NCI-H2107 (cell line): Measurements from ENCODE around the gene HAPLN2.
"Not testable (repeated sequence)": the region's sequence is repeated elsewhere in the genome, so short reads cannot be mapped to it uniquely, and the experiment has no call there.

Experiments used
- DNase-seq: peaks from one replicate; lab custom pipeline; 2025; lab: John Stamatoyannopoulos, UW

HAPLN2 gene

DNA sequence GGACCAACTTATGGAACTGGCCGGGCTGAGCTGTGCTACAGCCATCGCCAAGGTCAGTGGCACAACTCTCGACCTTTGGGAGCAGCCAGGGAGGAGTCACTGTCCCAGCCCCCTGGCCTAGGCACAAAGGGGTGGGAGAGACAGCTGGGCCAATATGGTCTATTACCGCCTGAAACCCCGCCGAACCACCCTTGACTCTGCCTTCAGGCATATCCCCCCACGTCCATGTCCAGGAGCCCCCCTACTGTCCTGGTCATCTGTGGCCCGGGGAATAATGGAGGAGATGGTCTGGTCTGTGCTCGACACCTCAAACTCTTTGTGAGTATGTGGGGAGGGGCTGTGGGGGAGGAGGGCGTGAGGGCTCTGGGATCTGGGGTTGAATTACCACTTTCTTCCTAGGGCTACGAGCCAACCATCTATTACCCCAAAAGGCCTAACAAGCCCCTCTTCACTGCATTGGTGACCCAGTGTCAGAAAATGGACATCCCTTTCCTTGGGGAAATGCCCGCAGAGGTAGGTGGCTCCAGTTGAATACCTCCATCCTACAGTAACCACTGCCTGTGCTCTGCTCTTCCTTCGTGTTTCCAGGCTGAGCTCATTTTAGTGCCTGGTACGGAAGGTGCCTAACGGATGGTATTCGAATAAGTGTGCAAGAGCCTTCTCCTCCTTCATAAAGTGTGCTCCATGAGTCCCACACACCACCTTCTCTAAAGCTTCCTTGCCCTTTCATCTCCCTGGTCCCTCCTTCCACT lies 26.9 kb upstream of the HAPLN2 start:
- no peak for DNase-seq

DNA sequence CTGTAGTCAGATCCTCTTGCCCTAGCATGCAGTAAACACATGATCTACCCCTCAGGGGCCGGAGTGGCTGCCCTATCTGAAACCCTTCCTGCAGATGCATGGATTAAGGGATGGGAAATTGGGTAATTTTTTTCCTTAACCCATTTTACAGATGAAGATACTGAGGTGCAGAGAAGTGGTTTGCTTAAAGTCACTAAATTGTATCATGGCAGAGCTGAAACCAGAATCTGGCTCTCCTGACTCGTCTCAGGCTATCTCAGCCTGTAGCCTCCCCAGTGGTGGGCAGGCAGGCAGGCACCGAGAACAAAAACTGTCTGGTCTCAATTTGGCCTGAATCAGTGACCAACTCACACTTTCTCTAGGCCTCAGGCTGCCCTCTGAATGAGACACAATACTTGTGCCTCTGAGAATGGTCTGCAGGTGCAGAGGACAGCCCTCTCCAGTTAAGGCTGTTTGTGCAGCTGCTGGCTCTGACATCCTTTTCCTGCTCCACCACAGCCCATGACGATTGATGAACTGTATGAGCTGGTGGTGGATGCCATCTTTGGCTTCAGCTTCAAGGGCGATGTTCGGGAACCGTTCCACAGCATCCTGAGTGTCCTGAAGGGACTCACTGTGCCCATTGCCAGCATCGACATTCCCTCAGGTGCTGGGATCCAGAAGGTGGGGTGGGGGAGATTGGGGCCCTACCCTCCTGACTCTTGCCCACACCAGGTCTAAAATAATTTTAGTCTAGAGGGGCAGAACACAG lies 26.1 kb upstream of the HAPLN2 start:
- no peak for DNase-seq

DNA sequence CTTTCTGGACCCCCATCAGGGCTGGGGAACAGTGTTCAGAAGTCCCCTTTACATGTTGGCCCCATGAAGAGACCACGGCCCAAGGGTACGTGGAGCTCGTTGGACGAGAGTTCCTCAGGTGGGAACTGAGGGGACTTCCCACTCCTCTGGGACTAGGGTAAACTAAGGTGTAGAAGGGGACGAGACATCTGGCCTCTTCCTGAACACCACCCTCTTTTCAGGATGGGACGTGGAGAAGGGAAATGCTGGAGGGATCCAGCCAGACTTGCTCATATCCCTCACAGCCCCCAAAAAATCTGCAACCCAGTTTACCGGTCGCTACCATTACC lies 25.6 kb upstream of the HAPLN2 start:
- DNase-seq: no peak

DNA sequence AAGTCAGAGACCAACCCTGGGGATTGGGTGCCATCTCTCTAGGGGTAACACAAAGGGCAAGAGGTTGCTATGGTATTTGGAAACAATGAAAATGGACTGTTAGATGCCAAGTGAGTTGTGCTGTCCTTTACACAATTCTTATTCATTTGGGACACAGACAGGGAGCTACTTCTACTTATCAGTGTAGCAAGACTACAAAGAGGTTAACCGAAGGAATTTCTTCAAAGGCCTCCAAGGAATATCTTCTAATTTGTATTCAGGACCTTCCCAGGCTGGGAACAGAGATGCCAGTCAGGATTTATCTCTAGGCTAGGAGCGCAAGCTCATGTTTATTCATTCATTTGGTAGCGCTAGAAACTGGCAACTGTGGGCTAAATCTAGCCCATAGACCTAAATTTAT lies 25.0 kb upstream of the HAPLN2 start:
- DNase-seq: no peak

DNA sequence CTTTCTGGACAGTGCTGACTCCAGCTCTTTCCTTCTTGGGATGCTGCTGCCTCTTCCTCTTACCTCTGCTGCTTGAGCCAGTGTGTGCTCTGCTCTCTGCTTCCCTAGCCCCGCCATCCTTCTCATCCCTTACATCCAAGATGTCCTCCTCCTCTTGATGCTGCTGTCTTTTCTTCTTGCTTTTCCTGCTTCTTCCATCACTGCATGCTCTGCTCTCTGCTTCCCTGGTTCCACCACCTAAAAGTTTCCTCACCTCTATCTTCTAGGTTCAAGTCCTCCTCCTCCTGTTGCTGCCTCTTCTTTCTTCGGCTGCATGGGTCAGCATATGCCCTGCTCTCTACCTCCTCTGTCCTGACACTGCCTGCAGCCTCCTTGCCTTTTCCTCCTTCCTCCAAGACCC lies 24.2 kb upstream of the HAPLN2 start:
- DNase-seq: no peak

DNA sequence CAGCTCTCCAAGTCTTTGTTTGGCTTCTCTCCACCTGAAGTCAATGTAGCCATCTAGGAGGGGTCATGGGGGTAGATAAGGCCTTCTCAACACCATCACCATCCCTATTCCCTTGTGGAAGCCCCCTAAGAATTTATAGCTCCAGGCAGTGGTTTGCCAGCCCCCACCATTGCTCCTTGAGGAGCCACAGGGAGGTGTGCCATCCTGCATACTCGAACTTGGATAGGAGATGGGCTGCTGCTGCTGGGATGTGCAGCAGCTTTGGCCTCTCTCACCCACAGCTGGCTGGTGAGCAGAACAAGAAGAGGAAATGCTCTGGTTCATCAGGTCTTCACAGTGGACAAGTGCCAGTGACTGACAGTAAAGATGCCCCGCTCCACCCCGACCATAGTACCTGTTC lies 22.8 kb upstream of the HAPLN2 start:
- no peak for DNase-seq

DNA sequence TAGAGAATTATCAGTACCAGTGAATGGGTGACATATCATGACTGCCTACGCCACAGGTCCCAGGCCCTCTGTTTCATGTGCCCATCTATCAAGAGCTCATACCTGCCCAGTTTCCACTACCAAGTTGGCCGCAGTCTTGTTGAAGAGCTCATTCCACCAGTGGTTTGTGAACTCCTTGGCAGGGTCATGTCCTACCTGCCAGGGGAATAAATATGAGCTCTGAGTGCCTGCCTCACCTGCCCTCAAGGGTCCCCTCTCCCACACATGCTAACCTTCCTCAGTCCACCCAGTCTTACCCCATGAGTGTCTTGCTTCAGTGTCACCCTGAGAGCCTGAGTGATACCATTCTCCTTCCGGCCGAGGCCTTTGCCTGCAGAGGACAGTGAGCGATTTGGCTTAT lies 21.1 kb upstream of the HAPLN2 start:
- DNase-seq: no peak

DNA sequence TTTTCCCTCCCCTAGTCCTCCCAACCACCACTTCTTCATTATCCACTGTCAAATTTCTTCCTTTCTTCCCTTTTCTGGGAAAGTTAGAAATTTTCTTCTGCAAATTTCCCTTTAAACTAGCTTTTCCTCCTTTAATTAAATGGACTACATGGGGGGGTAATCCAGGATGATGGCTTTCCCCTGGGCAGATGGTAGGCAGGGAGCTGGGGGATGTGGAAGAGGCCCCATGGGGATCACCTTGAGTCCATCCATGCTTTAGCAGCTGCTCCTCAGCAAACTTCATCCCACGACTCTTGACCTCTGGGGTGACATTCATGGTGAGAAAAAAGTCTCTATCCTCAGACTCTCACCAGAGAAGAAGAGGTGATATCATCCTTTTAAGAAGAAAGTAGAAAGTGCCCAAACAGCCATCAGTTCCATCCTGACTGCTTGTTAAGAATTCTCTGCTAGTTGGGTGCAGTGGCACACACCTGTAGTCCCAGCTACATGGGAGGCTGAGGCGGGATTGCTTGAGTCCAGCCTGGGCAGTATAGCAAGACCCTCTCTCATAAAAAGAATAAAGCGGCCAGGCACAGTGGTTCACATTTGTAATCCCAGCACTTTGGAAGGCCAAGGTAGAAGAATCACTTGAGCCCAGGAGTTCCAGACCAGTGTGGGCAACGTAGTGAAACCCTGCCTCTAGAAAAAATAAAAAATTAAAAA lies 20.3 kb upstream of the HAPLN2 start:
- no peak for DNase-seq

DNA sequence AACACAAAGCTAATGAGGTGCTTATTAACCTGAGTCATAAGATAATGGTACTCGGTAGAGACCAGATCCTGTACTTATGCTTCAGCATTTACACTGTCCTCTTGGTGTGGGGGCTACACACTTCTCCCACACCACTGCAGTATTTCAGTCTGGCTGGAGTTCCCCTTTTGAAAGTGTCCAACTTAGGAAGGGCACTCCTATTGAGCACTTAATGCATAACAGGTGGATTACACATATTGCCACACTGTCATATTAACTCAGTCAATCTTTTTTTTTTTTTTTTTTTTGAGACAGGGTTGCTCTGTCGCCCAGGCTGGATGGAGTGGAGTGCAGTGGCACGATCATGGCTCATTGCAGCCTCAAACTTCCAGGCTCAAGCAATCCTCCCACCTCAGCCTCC lies 19.4 kb upstream of the HAPLN2 start:
- DNase-seq: no peak

DNA sequence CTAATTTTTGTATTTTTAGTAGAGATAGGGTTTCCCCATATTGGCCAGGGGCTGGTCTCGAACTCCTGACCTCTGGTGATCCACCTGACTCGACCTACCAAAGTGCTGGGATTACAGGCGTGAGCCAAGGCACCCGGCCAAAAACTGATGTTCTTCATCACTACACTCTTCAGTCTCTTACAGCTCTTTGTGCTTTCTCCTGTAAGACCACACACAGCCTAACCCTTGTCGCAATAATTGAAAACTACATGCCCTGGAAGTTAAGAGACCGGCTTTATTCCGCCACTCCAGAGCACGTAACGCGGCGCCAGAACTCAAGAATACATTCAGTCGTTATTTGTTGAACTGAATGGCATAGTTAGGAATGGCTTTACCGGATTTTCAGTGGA lies 18.5 kb upstream of the HAPLN2 start:
- no peak for DNase-seq

DNA sequence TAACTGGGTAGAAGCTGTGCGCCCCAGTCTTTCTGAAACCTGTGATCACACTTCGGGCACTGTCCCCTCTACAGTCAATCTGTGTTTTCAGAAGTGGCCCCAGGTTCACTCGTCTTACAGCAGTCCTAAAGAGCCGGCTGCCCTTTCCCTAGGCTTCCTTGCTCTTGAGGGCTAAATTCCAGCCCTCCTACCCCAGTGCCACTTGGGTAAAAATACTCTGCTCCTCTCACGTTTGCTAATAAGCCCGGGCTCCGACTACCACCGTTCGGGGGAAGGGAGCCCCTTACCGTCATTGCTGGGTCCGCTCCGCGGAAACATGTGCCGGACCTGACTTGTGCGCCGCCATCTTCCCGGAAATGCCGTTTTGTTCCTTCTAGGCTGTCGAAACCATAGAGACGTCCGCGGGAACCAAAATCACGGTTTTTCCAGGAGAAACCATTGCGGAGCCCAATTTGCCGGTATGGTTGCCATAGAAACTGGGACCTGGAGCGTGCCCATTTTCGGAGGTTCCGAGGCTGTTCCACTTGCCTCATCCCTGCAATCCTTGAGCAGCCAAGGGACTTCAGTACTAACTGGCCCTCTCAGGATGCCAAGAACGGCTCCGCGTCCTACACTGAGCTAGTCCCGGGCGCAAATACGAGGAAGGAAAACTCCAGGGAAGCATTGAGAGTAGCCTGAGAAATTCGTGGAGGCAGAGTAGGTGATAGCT lies 17.9 kb upstream of the HAPLN2 start, which contains the start of gene GPATCH4:
Gene GPATCH4 (minus strand): TSS at position 358 of the 709 bp plus-strand sequence.
- DNase-seq: peak; percentile 70

DNA sequence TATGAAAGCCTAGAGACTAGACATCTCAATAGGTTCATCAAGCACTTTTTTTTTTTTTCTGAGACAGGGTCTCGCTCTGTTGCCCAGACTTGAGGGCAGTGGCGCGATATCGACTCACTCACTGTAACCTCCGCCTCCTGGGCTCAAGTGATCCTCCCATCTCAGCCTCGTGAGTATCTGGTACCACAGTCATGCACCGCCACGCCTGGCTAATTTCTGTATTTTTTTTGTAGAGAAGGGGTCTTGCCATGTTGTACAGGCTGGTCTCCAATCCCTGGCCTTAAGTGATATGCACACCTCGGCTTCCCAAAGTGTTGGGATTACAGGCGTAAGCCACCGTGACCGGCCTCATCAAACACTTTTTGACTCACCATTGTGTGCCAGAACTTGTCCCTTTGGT lies 17.3 kb upstream of the HAPLN2 start:
- DNase-seq: no peak

DNA sequence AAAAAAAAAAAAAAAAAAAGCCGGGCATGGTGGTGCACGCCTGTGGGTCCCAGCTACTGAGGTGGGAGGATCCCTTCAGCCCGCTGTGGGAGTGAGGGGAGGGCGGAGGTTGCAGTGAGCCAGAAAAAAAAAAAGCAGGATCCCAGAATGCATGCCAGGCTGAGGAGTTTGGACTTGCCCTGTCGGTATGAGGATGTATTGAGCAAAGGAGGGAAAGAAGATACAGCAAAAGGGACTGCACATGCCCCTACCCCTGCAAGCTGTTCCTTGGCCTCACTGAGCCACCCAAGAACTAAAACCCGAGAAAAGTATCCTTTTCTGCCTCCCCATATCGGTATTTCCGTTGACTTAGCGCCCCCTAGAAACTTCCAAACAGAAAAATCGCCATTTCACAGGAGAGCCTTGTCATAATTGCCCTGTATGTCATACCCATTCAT lies 16.6 kb upstream of the HAPLN2 start:
- no peak for DNase-seq

DNA sequence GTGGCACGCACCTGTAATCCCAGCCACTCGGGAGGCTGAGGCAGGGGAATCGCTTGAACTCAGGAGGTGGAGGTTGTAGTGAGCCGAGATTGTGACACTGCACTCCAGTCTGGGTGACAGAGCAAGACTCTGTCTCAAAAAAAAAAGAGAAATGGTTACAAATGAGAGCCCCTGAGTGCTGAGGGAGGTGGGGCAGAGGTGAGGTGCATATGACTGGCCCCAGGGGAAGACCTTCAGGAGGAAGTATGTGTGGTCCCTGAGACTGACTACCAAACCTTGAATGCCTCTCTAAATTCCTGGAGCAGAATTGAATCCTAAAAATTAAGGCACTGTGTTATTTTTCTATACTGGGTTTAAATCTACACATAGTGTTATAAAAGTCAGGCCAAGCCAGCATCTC lies 11.9 kb upstream of the HAPLN2 start:
- not testable (repeated sequence) for DNase-seq

DNA sequence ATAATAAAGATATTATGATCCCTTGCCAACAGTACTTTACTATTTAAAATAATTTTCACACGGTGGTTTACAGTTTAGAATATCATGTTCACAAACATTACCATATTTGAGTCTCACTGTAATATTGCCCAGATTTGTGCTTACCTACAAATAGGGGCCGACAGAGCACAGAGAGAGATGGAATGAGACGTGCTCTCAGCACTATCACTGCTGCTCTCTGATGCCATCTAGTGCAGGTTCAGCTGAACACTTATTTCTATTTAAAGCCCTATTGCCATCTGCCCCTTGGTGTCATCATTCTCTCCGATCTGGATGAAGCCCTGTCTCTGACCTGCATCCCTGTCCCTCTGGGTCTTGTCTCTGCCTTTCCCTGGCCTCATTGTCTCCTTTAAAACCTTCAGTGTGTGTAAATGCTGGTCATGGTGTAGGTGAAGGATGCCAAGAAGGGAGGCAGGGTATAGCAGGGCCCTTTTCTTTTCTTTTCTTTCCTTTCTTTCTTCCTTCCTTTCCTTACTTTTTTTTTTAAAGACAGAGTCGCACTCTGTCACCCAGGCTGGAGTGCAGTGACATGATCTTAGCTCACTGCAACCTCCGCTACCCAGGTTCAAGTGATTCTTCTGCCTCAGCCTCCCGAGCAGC lies 11.1 kb upstream of the HAPLN2 start:
- peak; percentile 30 for DNase-seq

DNA sequence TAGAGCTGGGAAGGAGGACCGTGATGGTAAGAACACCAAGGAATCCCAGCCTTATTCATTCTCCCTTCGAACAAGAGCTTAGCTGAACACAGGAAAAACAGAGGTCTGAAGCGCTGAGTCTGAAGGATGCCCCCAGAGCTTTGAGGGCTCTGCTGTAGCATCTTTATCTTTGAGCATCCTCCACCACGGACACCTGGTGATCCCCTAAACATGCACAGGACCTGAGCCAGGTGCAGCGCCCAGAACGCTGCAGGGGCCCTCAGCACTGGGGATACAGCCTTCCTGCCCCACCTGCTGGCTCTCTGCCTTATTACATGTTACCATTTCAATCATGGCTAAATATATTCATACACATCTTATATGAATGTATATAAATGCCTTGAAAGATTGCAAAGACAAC lies 10.2 kb upstream of the HAPLN2 start:
- DNase-seq: peak; percentile 28

DNA sequence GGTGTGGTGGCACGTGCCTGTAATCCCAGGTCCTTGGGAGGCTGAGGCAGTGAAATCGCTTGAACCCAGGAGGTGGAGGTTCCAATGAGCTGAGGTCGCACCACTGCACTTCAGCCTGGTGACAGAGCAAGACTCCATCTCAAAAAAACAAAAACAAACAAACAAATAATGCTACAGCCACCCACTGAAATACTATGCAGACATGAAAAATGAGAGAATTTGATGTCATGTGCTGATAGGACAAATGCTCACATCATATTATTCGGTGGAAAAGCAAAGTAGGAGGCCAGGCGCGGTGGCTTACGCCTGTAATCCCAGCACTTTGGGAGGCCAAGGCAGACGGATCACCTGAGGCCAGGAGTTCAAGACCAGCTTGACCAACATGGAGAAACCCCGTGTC lies 9.1 kb upstream of the HAPLN2 start:
- not testable (repeated sequence) for DNase-seq

DNA sequence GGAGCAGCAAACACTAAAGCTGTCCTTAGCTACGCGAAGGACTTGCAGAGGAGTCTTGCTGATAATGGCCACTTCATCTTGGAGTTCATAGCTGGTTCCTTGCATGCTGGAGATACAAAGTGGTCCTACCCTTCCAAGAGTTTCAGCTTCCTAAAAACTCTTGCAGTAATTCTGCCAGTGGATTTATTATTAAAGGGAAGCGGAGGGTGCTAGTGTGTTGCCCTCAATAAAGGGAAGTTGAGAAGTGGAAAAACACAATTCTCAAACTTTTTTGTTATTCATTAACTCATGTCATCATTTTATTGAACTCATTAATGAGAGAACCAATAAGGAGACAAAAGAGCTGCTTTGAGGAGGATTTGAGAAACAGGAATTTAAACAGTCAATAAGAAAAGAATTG lies 6.5 kb upstream of the HAPLN2 start:
- no peak for DNase-seq

DNA sequence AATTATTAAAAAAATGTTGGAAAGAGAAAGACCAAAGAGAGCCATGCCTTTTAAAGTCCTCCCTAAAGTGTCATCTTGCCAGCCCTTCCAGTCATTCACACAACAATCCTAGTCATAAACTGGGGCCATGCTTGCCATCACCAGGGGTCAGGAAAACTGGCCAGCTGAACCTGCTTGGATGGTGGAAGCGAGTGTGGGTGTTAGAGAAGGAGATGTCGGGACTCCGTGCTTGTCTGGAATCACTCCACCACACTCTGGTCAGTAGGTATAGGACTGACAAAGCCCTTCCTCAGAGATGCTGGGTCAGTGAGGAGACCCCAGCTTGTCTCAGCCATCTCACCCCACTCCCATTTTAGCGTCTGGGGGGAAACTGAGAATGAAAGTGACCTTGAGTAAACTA lies 3.3 kb upstream of the HAPLN2 start:
- DNase-seq: no peak

DNA sequence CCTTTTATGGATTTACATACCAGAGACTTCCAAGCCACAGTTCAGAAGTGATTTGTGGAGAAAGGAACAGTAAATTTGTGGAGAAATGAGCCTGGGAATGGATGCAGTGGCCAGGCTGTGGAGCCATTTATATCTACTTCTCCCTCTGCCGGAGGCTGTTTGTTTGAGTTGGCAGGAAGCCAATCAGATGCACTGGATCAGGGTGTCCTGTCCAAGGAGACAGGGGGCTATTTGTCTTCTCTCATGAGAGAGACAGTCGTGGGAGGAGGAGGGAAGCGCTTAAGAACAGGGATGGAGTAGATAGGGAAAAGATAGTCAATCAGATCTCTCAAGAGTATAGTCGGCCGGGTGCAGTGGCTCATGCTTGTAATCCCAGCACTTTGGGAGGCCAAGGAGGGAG lies 2.8 kb upstream of the HAPLN2 start:
- no peak for DNase-seq

DNA sequence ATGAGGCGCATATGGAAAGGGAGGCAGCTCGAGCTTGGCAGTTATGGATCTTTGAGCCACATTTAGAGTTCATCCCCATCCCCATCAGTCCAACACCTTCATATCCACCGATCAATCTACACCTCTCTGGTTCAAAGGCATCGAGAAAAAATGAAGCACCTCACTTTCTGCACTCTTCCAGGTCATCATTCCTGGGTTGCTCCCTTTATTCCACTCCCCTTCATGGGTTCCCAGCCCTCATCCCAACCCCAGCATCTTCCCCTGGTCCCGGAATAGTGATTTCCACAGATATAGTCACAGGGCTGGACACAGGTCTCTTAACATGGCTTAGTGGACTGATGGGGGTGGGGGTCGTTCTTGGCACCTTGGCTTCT lies 354 bp downstream of the HAPLN2 start:
- DNase-seq: no peak
